ENCODE results near the gene NSA2. TPM values are rescaled to one million over a fixed set of nuclear protein-coding genes. Genes with fewer than 3 reads are reported as not detected.
A peak's percentile ranks its signal among the peaks of the same experiment; 100 is the strongest.

NSA2 gene
- total and polyA plus RNA-seq, 2 of the 13 experiments (the other 11 are each of a cell fraction or from before 2014, with no cell fraction given): 33.0 to 101 TPM

- TF ChIP-seq ZNF512B (CRISPR knock-in tag; IDR thresholded peaks at IDR 0.05; ENCODE audit: borderline replicate concordance) (no peak), TEAD3 (CRISPR knock-in tag; optimal IDR thresholded peaks at IDR 0.05; ENCODE audit: borderline replicate concordance) (peak; percentile 30), PTBP1 (IDR thresholded peaks at IDR 0.05; ENCODE audit: low read depth, low read length, poor library complexity, severe bottlenecking) (peak; percentile 60), HNF1A (IDR thresholded peaks at IDR 0.05; ENCODE audit: low read depth) (peak; percentile 49; the same call in 1 of the 2 replicates), HNF1A (CRISPR knock-in tag; IDR thresholded peaks at IDR 0.05; ENCODE audit: borderline replicate concordance) (peak; percentile 65; the same call in 1 of the 2 replicates), ATRX (CRISPR knock-in tag; IDR thresholded peaks at IDR 0.05; ENCODE audit: borderline replicate concordance) (no peak), HES4 (CRISPR knock-in tag; IDR thresholded peaks at IDR 0.05; ENCODE audit: borderline replicate concordance) (peak; percentile 78), NFE2 (CRISPR knock-in tag; IDR thresholded peaks at IDR 0.05) (no peak), FOXP4 (CRISPR knock-in tag; IDR thresholded peaks at IDR 0.05) (peak; percentile 55; the same call in 1 of the 2 replicates), ZSCAN9 (CRISPR knock-in tag; IDR thresholded peaks at IDR 0.05; ENCODE audit: borderline replicate concordance) (peak; percentile 66), PHF21A (CRISPR knock-in tag; IDR thresholded peaks at IDR 0.05) (peak; percentile 81), ELF4 (CRISPR knock-in tag; IDR thresholded peaks at IDR 0.05; ENCODE audit: borderline replicate concordance) (peak; percentile 69; the same call in 1 of the 2 replicates), ZNF597 (CRISPR knock-in tag; IDR thresholded peaks at IDR 0.05) (no peak), ZNF557 (CRISPR knock-in tag; IDR thresholded peaks at IDR 0.05) (peak; percentile 91), ZKSCAN1 (IDR thresholded peaks at IDR 0.05; ENCODE audit: low read length) (peak; percentile 46; the same call in 1 of the 2 replicates), ZNF567 (CRISPR knock-in tag; IDR thresholded peaks at IDR 0.05; ENCODE audit: borderline replicate concordance) (peak; percentile 78; the same call in 1 of the 2 replicates), SOX13 (IDR thresholded peaks at IDR 0.05) (no peak; the same call in 1 of the 2 replicates), SOX13 (CRISPR knock-in tag; conservative IDR thresholded peaks at IDR 0.05 in 1 of 2, IDR thresholded peaks at IDR 0.05 in 1 of 2) (peak in 1 of 2 experiments; percentile 57; a peak in 2 of 4 replicates), SMAD3 (CRISPR knock-in tag; IDR thresholded peaks at IDR 0.05) (peak; percentile 97)
These were observed at the start of gene NSA2, which contains the start of gene GFM2 (continued) for GRCh38 chr5:74766849-74767578.
